Activated CD4-positive, alpha-beta T cell treated with anti-CD3 and anti-CD28 coated beads for 1 hour (primary cell): ENCODE results near the gene PSMB7.

Experiments
- DNase-seq: peaks from one replicate; pipeline ENCODE4 v3.0.0-alpha.2; 2020

PSMB7 gene

DNA sequence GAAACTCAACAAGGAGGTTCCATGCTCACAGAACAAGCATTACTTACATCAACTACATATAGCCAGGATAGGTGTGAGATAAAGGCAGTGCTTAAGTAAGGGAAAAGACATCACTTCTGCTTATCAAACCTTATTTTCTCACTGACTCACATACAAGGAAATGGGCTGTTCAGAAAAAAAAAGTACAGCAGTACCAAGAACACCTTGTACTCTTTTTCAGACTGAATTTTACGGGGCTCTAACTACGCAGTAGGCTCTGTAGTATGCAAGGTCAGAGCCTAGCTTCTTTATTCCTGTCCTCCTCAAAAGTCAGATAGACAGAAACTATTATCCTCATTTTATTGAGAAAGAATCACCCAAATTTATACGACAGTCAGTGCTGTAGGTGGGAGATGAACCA is 5.8 kb downstream of the PSMB7 start:
- DNase-seq = no peak

DNA sequence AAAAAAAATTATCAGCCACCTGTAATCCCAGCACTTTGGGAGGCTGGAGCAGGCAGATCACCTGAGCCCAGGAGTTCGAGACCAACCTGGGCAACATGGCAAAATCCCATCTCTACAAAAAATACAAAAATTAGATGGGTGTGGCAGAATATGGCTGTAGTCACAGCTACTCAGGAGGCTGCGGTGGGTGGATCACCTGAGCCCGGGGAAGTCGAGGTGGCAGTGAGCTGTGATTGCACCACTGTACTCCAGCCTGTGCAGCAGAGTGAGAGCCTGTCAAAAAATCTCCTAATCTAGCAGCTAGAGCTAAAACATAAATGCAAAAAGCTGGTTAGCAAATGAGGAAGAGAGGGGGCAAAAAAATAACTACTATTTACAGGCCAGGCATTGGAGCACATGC is 12.0 kb downstream of the PSMB7 start:
- DNase-seq = no peak

DNA sequence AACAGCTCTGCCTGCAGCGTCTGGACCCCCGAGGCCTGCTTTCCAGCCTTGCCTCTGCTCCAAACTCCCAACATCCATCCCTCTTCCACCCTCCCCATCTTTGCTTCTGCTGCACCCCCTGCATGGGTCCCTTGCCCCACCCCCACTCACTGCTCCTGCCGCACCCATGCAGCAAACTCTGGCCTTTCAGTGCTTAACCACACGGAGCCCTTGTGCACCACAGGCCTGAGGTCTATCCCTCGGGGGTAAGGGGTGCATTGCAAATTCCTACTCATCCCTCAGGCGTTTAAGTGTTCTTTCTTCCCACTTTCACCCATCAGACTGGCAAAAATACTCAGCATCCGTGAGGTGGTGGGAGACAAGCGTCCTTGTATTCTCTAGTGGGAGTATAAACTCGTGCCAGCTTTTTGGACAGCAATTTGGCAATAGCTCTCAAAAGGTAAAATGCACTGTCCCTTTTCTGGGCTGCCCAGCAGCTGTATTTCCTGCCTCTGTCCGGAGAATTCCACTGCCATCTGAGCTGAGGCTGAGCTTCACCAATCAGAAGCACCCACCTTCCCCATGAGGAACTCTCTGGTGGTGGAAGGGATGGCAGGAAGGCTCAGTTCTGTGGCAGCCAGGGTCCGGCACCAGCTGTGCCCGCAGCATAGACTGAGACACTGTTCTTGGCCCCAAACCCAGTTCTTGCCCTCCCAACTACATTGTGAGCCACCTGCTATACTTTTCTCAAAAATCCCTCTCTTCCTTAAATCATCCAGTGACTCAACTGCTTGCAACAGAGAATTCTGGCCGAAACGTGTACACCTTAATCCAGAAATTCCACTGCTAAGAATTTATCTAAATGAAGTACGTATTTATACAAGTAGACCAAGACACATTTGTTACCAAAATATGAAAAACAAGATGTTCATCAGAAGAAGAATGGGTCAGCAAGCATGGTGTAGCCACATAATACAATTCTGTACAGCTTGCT is 15.0 kb downstream of the PSMB7 start:
- DNase-seq = no peak

DNA sequence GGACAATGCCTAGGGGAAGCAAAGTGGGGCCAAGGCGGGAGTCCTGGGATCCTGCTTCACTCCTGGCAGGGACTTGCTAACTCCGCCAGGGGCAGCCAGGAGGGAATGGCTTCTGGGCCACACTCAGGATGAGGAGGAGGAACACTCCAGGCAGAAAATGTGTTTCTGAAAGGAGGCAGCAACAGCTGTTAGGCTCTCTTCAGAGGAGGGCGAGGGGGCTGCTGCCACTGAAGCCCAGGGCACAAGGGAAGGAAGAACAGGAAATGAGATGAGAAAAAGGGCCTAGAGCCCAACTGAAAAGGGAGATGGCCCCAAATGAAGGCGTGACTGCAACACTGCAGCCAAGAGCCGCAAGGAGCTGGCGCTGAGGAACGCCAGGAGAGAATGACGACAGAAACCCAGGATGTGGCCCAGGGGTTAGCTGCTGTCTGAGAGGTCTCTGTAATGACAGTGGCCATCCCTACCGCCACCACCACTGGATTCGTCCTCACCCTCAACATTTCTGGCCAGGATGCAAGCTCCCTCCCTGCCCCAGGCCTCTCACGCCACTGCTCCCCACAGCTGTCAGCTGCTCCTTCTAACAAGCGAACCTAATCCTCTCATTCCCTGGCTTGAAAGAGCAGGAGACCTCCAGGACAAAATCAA is 15.8 kb downstream of the PSMB7 start:
- DNase-seq = no peak

DNA sequence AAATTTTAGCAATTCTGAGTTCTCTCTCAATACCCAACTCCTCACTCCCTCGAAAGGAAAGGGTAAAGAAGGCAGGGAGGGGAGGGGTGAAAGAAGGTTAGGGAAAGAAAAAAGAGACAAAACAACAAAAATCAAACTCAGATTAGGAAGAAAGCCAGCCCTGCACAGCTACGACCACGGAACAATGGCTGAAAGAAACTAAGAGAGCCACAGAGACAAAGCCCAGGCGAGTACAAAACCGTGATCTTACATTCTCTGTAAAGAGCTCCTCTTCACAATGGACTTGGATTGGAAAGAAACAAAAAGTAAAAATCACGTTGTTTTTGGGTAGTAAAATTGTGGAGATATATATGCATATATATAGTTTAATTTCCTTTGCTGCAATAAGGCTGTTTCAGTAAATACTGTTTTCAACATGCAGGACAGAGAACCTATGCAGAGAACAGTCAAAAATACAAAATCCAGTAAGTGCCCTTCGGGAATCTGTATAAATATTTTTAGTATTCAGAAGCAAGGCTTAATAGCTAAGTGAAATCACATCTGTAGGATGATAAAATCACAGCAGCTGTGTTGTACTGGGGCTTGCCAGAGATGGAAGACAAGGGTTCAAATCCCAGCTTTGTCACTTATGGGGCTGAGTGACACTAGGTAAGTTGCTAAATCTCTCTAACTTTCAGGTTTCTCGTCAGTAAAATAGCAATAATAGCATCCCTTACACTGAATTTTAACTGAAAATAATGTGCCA is 16.9 kb downstream of the PSMB7 start:
- no peak for DNase-seq

DNA sequence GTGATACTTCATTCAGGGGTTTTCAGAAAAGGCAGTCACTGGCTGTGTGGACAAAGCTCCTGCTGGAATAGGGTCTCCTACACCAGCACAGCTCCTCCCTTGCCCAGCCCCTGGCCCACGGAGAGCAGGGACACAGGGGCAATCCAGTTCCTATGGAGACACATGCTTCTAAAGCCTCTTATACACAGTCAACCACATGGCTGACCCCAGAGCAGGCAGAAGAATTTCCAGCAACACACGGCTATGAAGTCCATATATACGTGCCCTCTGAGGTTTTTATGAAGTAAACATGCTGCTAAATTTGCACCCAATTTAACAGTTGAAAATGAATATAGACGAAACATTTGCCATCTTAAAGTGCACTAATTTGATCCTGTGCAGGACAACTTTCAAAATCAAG is 19.4 kb downstream of the PSMB7 start:
- DNase-seq = no peak

DNA sequence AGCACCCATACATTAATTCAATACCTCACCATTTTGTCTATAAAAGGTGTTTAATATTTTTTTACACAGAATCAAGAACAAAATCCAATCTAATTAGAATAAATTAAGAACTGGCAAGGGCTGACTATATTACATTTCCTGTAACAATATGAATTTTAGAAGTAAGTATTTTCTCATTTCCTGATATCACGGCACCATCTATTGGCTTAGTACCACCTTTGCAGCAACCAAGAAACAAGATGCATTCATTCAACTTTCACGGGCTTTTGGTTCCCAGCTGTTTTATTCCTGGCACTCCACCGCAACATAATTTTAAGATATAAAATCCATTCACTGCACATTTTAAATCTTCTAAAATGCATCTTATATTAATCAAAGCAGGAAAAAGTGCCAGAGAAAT is 20.6 kb downstream of the PSMB7 start:
- DNase-seq = no peak

DNA sequence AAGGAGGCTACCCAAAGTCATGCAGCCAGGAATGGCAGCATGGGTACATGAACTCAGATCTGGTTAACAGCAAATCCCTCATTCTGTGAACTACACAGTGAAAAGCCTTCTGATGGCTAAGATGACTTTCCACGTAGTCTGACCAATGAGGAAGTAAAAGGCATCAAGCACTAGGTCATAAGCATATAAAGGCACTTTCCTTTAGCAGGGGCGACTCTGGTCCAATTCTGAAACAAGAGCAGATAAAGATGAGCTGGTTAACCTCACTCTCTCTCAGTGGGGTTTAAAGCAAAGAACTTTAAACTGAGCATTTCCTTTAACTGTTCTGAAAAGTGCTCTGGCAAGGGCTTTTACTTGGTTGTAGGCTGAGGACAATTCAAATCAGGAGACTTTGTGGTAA is 21.1 kb downstream of the PSMB7 start:
- no peak for DNase-seq

DNA sequence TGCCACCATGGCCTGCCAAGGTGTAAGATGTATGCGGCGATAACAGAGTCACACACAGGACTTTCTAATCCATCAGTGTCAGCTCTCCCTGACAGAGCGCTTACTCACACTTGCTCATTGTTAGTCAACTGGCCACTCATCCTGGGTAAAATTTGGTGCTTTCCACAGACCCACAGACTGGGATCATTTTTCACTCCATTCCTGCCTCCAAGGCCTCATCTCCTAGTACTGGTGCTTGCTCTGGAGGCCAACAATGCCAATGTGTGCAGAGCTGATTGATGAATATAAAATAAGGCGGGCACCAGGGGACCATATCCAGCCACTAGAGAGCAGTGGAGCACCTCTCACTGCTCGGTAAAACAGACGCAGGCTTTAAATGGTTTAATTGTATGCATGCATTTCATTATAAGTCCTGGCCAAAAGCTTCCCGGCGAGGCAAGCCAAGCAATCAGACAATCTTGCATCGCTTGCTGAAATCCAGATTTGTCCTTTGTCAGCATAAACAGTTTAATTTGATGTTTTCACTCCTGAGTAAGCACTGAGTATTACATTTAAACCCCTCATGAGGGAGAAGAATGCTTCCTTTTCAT is 22.3 kb downstream of the PSMB7 start:
- DNase-seq = no peak

DNA sequence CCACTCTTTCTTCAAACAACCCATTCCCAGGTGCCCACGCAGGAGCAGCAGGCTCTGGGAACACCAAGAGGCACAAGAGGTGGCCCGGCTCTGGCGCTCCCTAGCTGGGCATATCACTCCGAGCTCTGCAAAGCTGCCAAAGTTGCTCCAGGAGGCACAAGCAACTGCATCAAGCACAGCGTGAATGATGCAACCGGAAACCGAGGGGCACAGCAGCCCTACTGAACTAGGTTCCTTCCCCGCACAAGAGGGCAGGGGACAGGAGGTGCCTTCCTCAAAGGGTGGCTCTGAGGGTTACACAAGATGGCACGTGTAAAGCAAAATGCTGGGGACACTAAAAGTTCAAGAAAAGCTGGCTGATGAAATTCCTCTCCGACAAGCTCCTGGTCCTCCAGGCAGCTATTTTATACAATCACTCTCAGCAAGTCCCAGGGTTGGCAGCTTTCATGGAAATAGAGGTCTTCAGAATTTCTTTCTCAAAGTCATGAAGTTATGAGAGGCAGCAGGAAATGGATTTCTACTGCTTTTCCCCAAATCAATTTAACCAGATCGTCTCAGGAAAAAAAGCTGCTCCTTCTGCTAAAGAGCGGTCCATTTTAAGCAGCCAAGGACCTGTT is 22.9 kb downstream of the PSMB7 start:
- no peak for DNase-seq

DNA sequence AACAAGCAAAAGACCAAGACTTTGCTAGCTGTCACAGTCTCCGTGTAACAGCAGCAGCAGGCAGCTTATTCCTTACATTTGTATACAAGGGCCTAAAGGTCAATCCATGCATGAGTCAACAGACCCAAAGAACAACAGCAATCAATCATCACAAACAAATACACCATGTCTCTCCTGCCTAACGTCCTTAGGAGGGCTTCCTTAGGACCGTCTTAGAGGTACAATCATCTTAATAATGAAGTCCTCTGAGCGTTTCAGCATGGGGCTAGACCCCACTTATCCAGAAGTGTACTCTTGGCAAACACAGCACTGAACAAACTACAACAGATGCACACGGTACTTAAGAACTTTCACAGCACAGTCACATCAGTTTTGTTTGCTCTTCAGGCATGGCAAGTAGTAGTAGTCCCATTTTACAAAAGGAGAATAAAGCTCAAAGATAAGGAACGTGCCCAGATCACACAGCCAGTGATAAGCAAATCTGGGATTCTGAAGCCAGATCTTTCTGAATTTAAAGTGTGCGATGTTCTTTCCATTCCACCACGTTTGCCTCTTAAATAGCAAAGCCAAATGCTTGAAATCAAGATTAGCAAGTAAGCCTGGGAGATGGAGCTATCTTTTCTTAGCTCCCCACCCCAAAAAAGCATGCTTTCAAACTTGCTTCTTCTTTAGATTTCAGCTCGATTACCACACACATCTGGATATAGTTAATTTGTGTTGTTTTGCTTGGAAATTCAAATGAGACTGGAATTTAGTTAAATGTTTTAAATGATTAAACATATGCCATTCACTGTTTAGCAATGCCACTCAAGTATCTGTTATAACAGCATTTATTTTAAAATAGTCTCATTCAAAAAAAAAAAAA is 24.2 kb downstream of the PSMB7 start:
- no peak for DNase-seq

DNA sequence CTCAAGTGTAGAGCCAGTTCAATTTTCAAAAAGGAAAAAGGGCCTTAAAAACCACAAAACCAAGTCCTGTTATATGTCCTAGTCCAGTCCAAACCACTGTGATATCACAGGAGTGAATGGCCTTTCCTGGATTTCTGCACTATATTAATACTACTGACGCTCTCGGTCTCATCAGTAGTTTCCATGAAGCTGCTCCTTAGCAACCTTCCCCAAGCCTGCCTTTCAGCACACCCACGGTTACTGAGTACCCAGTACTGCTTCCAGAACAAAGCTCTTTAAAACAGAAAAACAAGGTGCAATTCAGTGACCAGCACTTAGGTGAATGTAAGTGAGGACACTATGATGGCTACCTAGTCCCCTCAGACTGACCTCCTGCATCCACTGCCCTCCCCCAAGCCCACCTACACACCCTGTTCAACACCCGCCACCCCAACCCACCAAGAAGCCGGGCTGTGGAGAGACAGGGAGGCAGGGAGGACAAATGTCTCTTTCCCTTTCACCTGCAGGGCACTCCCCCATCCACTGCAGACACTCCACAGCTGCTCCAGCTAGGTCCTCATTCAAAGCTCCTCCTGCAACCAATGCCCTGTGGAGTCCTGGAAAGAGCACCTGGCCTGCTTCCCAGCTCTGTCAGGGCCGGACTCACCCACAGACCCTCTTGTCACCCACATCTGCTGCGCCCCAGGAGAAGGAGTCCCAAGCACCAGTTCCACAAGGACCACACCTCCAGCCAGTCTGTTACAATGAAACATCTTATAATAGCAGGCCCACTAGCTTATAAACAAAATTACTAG is 25.9 kb downstream of the PSMB7 start:
- no peak for DNase-seq

DNA sequence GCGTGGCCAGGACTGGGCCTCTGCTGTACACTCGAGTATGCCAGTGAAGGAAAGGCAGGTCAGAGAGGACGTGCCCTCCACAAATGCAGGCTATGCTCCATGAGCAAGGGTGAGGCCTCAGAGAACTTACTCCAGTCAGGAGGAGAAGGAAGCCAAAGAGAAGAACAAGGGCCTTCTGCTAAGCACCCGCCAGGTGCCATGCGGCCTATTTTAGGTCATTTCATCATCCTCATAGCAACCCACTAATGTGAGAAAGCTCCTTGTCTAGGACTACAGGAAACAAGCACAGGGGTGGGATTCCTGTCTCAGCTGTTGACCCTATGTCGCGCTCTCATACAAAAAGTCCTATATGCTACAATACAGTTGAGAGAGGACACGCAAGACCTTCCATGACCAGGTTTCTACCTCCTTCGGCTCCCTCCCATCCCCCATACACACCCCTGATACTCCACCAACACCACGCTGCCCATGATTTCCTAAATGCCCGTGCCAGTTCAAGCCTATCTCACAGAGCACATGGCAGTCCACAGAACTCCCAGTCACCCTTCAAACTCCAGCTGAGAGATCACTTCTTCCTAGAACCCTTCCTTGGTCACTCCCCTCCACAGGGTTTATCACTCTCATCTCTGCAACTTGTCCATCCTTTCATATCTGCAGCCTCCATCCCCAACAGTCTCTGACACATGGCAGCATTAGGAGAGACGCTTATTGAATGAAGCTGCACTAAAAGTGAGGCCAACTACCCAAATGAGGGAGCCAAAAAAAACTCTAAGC is 26.8 kb downstream of the PSMB7 start:
- DNase-seq = no peak

DNA sequence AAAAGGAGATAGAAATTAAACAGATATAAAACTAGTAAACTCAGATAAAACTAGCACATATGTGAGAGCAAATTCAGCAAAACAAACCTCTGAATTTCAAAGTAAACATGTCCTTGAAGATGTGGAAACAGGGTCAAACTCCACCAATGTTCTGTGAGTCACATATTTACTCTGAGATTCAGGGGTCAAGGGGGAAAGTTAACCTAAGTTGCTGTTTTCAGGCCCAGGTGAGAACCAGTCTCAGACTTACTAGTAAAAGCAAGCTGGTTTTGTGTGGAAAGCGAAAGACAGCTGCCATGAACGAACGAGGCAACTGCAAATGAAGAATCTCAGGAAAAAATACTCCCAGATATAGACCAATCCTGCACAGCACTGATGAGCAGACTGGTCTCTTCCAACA is 29.0 kb downstream of the PSMB7 start:
- no peak for DNase-seq

DNA sequence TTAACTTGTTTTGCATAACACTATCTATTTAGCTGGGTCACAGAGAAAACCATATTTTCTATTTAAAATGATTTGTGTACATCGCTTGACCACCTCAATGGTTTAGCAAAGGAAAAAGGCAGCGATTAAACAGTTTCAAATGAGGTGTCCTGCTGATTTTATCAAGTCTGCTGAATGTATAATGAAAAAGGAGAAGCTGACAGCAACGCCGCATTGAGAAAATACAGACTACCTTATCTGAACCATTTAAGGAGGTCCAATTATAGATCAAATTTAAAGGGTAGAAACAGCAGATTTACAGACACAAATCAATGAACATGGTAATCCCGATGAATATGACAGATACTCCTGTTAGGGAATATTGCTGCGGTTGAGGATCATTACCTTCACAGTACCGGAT is 29.6 kb downstream of the PSMB7 start:
- DNase-seq = no peak

DNA sequence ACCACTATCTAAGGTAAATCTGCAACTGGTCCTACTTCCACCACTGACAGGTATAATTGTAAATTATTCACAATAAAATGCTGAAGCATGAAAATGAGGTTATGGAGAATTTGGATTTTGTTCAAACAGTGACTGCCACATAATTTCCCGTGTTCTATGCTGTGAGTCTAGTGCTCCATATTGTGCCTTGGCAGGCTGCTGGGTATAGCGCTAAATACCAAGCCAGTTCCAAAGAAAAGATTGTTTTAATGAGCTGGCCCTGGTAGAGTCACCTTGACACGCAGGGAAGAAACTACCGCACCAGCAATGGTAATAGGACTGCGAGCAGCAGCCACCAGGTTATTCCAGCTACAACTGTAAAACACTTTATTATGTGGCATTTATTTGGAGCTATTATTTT is 30.4 kb downstream of the PSMB7 start:
- DNase-seq = no peak

DNA sequence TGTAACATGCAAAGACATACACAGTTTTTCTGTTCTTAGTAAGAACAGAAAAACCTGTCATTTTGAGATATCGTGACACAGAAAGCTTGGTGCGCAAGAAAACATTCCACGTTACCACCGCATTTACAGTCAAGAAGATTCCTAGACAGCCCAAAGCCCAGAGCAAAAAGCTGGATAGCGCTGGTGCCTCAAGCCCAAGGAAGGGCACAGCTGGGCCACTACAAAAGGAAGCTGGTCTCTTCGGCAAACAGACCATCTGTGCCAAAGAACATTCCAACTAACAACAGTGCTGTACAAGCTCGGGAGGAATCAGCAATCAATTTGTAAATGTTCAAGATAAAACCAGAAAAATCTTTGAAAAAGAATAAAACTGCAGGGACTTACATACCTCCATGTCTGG is 31.0 kb downstream of the PSMB7 start:
- no peak for DNase-seq

DNA sequence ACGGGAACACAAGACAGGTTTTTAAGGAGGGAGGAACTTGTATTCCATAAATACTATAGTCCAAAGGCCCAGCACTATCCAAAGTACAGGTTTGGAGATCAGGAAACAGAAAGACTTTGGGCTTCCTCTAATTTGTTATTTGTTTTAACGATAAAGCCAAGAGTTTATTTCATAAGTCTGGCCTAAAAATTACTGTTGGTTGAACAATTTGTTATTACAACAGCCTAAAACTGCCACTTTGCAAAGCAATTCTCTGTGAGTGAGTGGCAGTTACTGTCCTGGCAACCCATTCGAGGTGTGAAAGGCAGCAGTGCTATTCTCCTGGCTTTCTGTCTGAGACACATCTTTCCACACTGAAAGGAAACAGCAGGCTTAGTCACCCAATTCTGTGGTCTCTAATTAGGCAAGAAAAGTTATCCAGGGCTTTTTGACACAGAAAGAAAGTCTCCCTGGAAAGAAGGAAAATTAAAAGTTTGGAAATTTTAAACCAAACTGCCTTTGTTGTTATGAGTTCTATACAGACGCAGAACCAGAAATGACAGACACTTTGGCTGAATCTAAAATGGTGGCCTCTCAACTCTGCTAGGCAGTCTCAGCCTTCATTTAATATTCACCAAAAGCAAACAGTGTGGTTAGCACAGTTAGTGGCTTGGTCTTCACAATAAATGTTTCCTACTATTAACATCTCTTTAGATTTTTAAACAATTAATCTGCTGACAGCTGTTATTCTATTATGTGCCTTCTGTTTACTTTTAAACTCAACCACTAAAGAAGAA is 33.9 kb downstream of the PSMB7 start:
- no peak for DNase-seq
